ENCODE data around the gene ELFN2.
"Not testable (repeated sequence)": the region's sequence is repeated elsewhere in the genome, so short reads cannot be mapped to it uniquely, and the experiment has no call there.

Gene ELFN2

DNA sequence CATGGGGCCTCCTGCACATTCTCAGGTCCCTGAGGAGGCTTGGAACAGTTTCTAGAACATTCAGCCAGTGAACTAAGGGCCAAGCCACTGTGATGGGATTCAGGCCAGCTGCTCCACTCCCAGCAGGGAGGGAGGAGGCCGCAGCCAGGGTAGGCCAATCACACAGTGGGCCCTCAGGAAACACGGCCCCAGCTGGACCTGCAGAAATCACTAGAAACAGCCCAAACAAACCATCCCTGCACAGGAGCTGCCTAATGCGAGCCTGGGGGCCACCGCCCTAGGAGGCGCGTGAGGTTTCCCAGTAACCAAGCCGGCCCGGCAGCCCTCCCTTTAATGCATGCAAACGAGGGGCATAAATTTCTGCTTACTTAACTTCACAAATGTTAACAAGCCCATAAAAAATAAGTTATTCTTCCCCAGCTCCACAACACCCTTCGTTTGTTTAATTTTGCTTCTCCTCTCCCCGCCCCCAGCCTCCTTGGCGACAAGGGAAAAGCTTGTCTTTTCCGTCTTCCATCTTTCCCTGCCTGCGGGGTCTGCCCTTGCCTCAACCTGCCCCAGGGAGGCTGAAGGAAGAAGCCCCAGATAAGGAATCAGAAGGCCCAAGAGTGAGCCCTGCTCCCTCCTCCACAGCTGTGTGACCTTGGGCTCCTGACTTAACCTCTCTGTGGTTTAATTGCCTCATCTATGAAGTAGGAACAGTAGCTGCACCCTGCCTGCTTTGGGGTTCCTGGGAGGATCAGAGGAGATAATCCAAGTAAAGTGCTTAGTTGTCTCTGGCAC lies 25.7 kb downstream of the ELFN2 start (continued):
- peak; percentile 94 for TF ChIP-seq PRDM4 (tag by site-specific recombination; IDR thresholded peaks at IDR 0.05)
- no peak for TF ChIP-seq ZNF664 (tag by site-specific recombination; IDR thresholded peaks at IDR 0.05)
- no peak for TF ChIP-seq ZNF292 (tag by site-specific recombination; IDR thresholded peaks at IDR 0.05; ENCODE audit: borderline replicate concordance, low read depth)
- no peak for TF ChIP-seq BCL11B (tag by site-specific recombination; IDR thresholded peaks at IDR 0.05; ENCODE audit: low read depth)
- TF ChIP-seq ZNF48 (tag by site-specific recombination; IDR thresholded peaks at IDR 0.05), result no peak
- TF ChIP-seq MYNN (tag by site-specific recombination; IDR thresholded peaks at IDR 0.05; ENCODE audit: borderline replicate concordance), result no peak
- TF ChIP-seq, protein P1, sequence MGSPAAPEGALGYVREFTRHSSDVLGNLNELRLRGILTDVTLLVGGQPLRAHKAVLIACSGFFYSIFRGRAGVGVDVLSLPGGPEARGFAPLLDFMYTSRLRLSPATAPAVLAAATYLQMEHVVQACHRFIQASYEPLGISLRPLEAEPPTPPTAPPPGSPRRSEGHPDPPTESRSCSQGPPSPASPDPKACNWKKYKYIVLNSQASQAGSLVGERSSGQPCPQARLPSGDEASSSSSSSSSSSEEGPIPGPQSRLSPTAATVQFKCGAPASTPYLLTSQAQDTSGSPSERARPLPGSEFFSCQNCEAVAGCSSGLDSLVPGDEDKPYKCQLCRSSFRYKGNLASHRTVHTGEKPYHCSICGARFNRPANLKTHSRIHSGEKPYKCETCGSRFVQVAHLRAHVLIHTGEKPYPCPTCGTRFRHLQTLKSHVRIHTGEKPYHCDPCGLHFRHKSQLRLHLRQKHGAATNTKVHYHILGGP (tag by site-specific recombination; IDR thresholded peaks at IDR 0.05), result no peak
- peak; percentile 49 for TF ChIP-seq KLF1 (tag by site-specific recombination; IDR thresholded peaks at IDR 0.05)
- TF ChIP-seq ZNF785 (tag by site-specific recombination; IDR thresholded peaks at IDR 0.05), result no peak
- no peak for TF ChIP-seq ZFP69B (tag by site-specific recombination; IDR thresholded peaks at IDR 0.05)
- no peak for TF ChIP-seq ZSCAN16 (tag by site-specific recombination; IDR thresholded peaks at IDR 0.05)
- TF ChIP-seq ZNF214 (tag by site-specific recombination; IDR thresholded peaks at IDR 0.05; ENCODE audit: borderline replicate concordance), result no peak

DNA sequence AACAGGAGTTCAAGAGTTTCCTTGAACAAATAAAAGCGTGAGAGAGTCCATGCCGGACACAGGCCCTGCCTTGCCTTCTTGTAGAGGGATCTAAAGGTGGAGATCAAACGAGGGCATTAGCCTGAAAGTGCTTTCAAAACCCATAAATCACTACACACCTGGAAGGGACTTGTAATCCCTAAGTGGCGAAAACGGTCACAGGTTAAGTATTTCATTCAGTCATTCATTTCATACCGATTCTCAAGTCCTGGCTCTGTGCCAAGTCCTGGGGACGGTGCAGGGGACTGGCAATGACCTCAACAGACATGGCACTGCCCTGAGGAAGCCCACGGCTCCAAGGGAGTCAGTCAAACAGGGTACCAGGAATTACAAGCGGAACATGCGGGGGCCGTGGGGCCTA lies 26.6 kb downstream of the ELFN2 start:
- TF ChIP-seq KLF10 (tag by site-specific recombination; IDR thresholded peaks at IDR 0.05), result peak; percentile 50; the same call in 1 of the 2 replicates
- TF ChIP-seq SP7 (tag by site-specific recombination; IDR thresholded peaks at IDR 0.05), result peak; percentile 22; the same call in 1 of the 2 replicates
- 0 out of 2 replicates have a peak, but pooled peaks have one; percentile 73 for TF ChIP-seq ZNF624 (tag by site-specific recombination; IDR thresholded peaks at IDR 0.05)
- TF ChIP-seq ZNF768 (tag by site-specific recombination; IDR thresholded peaks at IDR 0.05), result no peak
- TF ChIP-seq, protein P2, sequence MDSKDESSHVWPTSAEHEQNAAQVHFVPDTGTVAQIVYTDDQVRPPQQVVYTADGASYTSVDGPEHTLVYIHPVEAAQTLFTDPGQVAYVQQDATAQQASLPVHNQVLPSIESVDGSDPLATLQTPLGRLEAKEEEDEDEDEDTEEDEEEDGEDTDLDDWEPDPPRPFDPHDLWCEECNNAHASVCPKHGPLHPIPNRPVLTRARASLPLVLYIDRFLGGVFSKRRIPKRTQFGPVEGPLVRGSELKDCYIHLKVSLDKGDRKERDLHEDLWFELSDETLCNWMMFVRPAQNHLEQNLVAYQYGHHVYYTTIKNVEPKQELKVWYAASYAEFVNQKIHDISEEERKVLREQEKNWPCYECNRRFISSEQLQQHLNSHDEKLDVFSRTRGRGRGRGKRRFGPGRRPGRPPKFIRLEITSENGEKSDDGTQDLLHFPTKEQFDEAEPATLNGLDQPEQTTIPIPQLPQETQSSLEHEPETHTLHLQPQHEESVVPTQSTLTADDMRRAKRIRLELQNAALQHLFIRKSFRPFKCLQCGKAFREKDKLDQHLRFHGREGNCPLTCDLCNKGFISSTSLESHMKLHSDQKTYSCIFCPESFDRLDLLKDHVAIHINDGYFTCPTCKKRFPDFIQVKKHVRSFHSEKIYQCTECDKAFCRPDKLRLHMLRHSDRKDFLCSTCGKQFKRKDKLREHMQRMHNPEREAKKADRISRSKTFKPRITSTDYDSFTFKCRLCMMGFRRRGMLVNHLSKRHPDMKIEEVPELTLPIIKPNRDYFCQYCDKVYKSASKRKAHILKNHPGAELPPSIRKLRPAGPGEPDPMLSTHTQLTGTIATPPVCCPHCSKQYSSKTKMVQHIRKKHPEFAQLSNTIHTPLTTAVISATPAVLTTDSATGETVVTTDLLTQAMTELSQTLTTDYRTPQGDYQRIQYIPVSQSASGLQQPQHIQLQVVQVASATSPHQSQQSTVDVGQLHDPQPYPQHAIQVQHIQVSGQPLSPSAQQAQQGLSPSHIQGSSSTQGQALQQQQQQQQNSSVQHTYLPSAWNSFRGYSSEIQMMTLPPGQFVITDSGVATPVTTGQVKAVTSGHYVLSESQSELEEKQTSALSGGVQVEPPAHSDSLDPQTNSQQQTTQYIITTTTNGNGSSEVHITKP (tag by site-specific recombination; IDR thresholded peaks at IDR 0.05), result no peak
- no peak for TF ChIP-seq ZNF341 (tag by site-specific recombination; IDR thresholded peaks at IDR 0.05; ENCODE audit: low read depth)
- peak; percentile 53; the same call in 1 of the 2 replicates for TF ChIP-seq ZNF184 (tag by site-specific recombination; IDR thresholded peaks at IDR 0.05)
- TF ChIP-seq ZNF544 (tag by site-specific recombination; IDR thresholded peaks at IDR 0.05), result peak; percentile 88
- Histone ChIP-seq H3K27ac (ENCODE audit: extremely low read depth, low read depth, low read length) (no peak overlapping the region), H3K9me3 (ENCODE audit: control insufficient read depth, insufficient read depth, low read depth, low read length) (no peaks in the 10 kb centered on the region), H3K4me3 (ENCODE audit: low read depth, low read length) (no peak overlapping the region), H3K4me1 (ENCODE audit: control insufficient read depth, insufficient read depth, low read length) (no peaks in the 10 kb centered on the region), H3K36me3 (ENCODE audit: control insufficient read depth in 2 of 2, insufficient read depth in 1 of 2, low read length in 2 of 2) (no peaks in the 10 kb centered on the region)
- ChIA-PET CTCF (no interaction called here), POLR2A (no interaction called here)

- H3K36me3 ChIP-seq (ENCODE audit: control insufficient read depth in 2 of 2, insufficient read depth in 1 of 2, low read length in 2 of 2); H3K9me3 ChIP-seq (ENCODE audit: control insufficient read depth, insufficient read depth, low read depth, low read length); H3K4me1 ChIP-seq (ENCODE audit: control insufficient read depth, insufficient read depth, low read length); H3K4me3 ChIP-seq (ENCODE audit: low read depth, low read length); CTCF ChIA-PET; H3K27ac ChIP-seq (ENCODE audit: extremely low read depth, low read depth, low read length); POLR2A ChIA-PET: not testable (repeated sequence)
These were observed 27.8 kb downstream of the ELFN2 start for GRCh38 chr22:37399457-37399856.
